H9 (cell line): Measurements from ENCODE around the gene PDE6D. TPM values are rescaled to one million over a fixed set of nuclear protein-coding genes. Genes with fewer than 3 reads are reported as not detected.
A peak's percentile ranks its signal among the peaks of the same experiment; 100 is the strongest.

Source experiments
- DNase-seq: peaks from one replicate; pipeline ENCODE4 v3.0.0-alpha.2; 2017
- H2AFZ ChIP-seq: one replicate; pipeline ENCODE4 v1.6.1; 2013; ENCODE audit warnings: mild to moderate bottlenecking, low read length, control low read depth, moderate library complexity
- H2AK5ac ChIP-seq: 2 replicates; pipeline ENCODE4 v1.6.1; 2013; ENCODE audit warnings: low read length, control low read depth, mixed read lengths; ENCODE audit not compliant: insufficient read length
- H2BK120ac ChIP-seq: one replicate; pipeline ENCODE4 v1.6.1; 2013; ENCODE audit warnings: low read depth, mild to moderate bottlenecking, low read length, control low read depth, inconsistent platforms; ENCODE audit not compliant: poor library complexity, severe bottlenecking
- H2BK12ac ChIP-seq: 2 replicates; pipeline ENCODE4 v1.6.1; 2013; ENCODE audit warnings: low read length, control low read depth, mixed read lengths, low read depth; ENCODE audit not compliant: insufficient read length
- H2BK15ac ChIP-seq: 2 replicates; pipeline ENCODE4 v1.6.1; 2013; ENCODE audit warnings: low read depth, low read length, control low read depth
- H2BK20ac ChIP-seq: one replicate; pipeline ENCODE4 v1.6.1; 2013; ENCODE audit warnings: low read depth, mild to moderate bottlenecking, low read length, control low read depth, inconsistent platforms; ENCODE audit not compliant: poor library complexity, severe bottlenecking
- H2BK5ac ChIP-seq: 2 replicates; pipeline ENCODE4 v1.6.1; 2013; ENCODE audit warnings: low read length, control low read depth, mixed read lengths; ENCODE audit not compliant: insufficient read length
- H3K14ac ChIP-seq: 2 replicates; pipeline ENCODE4 v1.6.1; 2013; ENCODE audit warnings: low read length, control low read depth; ENCODE audit not compliant: insufficient read depth
- H3K18ac ChIP-seq: 2 replicates; pipeline ENCODE4 v1.6.1; 2013; ENCODE audit warnings: low read depth, mild to moderate bottlenecking, mixed read lengths, low read length, control low read depth; ENCODE audit not compliant: insufficient read length
- H3K23ac ChIP-seq: 2 replicates; pipeline ENCODE4 v1.6.1; 2013; ENCODE audit warnings: low read length, control low read depth, mixed read lengths, low read depth; ENCODE audit not compliant: insufficient read length
- H3K23me2 ChIP-seq: 2 replicates; pipeline ENCODE4 v1.6.1; 2013; ENCODE audit warnings: low read depth, mild to moderate bottlenecking, mixed read lengths, low read length, control low read depth; ENCODE audit not compliant: insufficient read length, poor library complexity, severe bottlenecking
- H3K27ac ChIP-seq: 2 replicates; pipeline ENCODE4 v1.5.1; 2013; ENCODE audit warnings: low read length, control low read depth, mixed read lengths, low read depth; ENCODE audit not compliant: insufficient read length
- H3K27me3 ChIP-seq: 2 replicates; pipeline ENCODE4 v1.6.1; 2013; ENCODE audit warnings: low read length, control low read depth, inconsistent platforms; ENCODE audit not compliant: insufficient read depth
- H3K4ac ChIP-seq: 2 replicates; pipeline ENCODE4 v1.6.1; 2013; ENCODE audit warnings: low read depth, mild to moderate bottlenecking, control low read depth, inconsistent platforms, low read length, moderate library complexity
- H3K4me1 ChIP-seq: 2 replicates; pipeline ENCODE4 v1.6.1; 2013; ENCODE audit warnings: low read length, control low read depth, inconsistent platforms; ENCODE audit not compliant: insufficient read depth
- H3K4me2 ChIP-seq: 2 replicates; pipeline ENCODE4 v1.6.1; 2013; ENCODE audit warnings: low read length, control low read depth, mixed read lengths; ENCODE audit not compliant: insufficient read length, insufficient read depth
- H3K56ac ChIP-seq: 2 replicates; pipeline ENCODE4 v1.6.1; 2013; ENCODE audit warnings: low read depth, mild to moderate bottlenecking, mixed read lengths, low read length, control low read depth; ENCODE audit not compliant: insufficient read length
- H3K79me1 ChIP-seq: 2 replicates; pipeline ENCODE4 v1.6.1; 2013; ENCODE audit warnings: low read depth, mild to moderate bottlenecking, moderate library complexity, low read length, control low read depth, inconsistent platforms; ENCODE audit not compliant: insufficient read depth, poor library complexity, severe bottlenecking
- H3K79me2 ChIP-seq: 2 replicates; pipeline ENCODE4 v1.6.1; 2013; ENCODE audit warnings: low read length, control low read depth, inconsistent platforms; ENCODE audit not compliant: insufficient read depth
- H3K9ac ChIP-seq: 2 replicates; pipeline ENCODE4 v1.6.1; 2013; ENCODE audit warnings: low read length, control low read depth, mixed read lengths; ENCODE audit not compliant: insufficient read length; ENCODE audit errors: extremely low read depth
- H3K9me3 ChIP-seq: one replicate; pipeline ENCODE4 v1.6.1; 2013; ENCODE audit warnings: low read depth, low read length, inconsistent platforms; ENCODE audit not compliant: control insufficient read depth
- H3T11ph ChIP-seq: one replicate; pipeline ENCODE4 v1.6.1; 2013; ENCODE audit warnings: mild to moderate bottlenecking, low read length, control low read depth, inconsistent platforms
- H4K20me1 ChIP-seq: one replicate; pipeline ENCODE4 v1.6.1; 2013; ENCODE audit not compliant: control insufficient read depth, insufficient read length, insufficient read depth
- H4K5ac ChIP-seq: 2 replicates; pipeline ENCODE4 v1.6.1; 2013; ENCODE audit warnings: low read depth, mild to moderate bottlenecking, mixed read lengths, low read length, control low read depth; ENCODE audit not compliant: insufficient read length
- H4K8ac ChIP-seq: replicated peaks from 2 replicates; pipeline ENCODE4 v1.6.1; 2013; ENCODE audit warnings: low read length, control low read depth, mixed read lengths, low read depth; ENCODE audit not compliant: insufficient read length
- H4K91ac ChIP-seq: 2 replicates; pipeline ENCODE4 v1.6.1; 2013; ENCODE audit warnings: low read depth, mild to moderate bottlenecking, moderate library complexity, mixed read lengths, low read length, control low read depth; ENCODE audit not compliant: insufficient read length
- H3K27ac Mint-ChIP-seq, 3 experiments: 2 replicates in 2 of 3; 3 replicates in 1 of 3; pipeline ENCODE4 v1.8.0; 2020 to 2021; ENCODE audit warnings: mixed read lengths in 3 of 3, mild to moderate bottlenecking in 1 of 3, moderate library complexity in 1 of 3
- H3K27me3 Mint-ChIP-seq: 2 replicates; pipeline ENCODE4 v1.8.0; 2021; ENCODE audit warnings: low read depth, mild to moderate bottlenecking, moderate library complexity, mixed read lengths
- H3K36me3 Mint-ChIP-seq, 3 experiments: 2 replicates in 2 of 3; 3 replicates in 1 of 3; pipeline ENCODE4 v1.8.0; 2020 to 2021; ENCODE audit warnings: low read depth in 3 of 3, mixed read lengths in 3 of 3; ENCODE audit not compliant: insufficient read depth in 1 of 3
- H3K4me1 Mint-ChIP-seq, 2 experiments: 2 replicates each; pipeline ENCODE4 v1.8.0; 2020; ENCODE audit warnings: mixed read lengths in 2 of 2
- H3K4me3 Mint-ChIP-seq, 2 experiments: 2 replicates in 1 of 2; 3 replicates in 1 of 2; pipeline ENCODE4 v1.8.0; 2020 to 2021; ENCODE audit warnings: mild to moderate bottlenecking in 2 of 2, mixed read lengths in 2 of 2, moderate library complexity in 1 of 2
- H3K9me3 Mint-ChIP-seq, 2 experiments: 2 replicates in 1 of 2; 3 replicates in 1 of 2; pipeline ENCODE4 v1.8.0; 2020; ENCODE audit warnings: mild to moderate bottlenecking in 2 of 2, mixed read lengths in 2 of 2, moderate library complexity in 1 of 2
- WGBS: extraction: QIAGEN DNeasy Blood & Tissue Kit; methylation state at CpG from one replicate; pipeline ENCODE4 v1.1.7; 2013; ENCODE audit warnings: missing lambda C conversion rate, low lambda C conversion rate, mixed read lengths; ENCODE audit not compliant: insufficient read length; ENCODE audit errors: extremely low coverage; 5-methylcytosine and 5-hydroxymethylcytosine counted together
- total RNA-seq: library from RNA; stranded (reverse); gene quantifications from 2 replicates; pipeline ENCODE4 v1.2.1, GENCODE V29; 2021
- TF ChIP-seq, protein P1 (sequence below): fragments of 200-600 bp; sonication (generic); conservative IDR thresholded peaks from 3 replicates; pipeline ENCODE4 v1.8.0; 2021; ENCODE audit warnings: antibody characterized with exemption, mild to moderate bottlenecking

The PDE6D gene
- total RNA-seq, 1 experiment from 2014 or later, result 33.7 TPM

DNA sequence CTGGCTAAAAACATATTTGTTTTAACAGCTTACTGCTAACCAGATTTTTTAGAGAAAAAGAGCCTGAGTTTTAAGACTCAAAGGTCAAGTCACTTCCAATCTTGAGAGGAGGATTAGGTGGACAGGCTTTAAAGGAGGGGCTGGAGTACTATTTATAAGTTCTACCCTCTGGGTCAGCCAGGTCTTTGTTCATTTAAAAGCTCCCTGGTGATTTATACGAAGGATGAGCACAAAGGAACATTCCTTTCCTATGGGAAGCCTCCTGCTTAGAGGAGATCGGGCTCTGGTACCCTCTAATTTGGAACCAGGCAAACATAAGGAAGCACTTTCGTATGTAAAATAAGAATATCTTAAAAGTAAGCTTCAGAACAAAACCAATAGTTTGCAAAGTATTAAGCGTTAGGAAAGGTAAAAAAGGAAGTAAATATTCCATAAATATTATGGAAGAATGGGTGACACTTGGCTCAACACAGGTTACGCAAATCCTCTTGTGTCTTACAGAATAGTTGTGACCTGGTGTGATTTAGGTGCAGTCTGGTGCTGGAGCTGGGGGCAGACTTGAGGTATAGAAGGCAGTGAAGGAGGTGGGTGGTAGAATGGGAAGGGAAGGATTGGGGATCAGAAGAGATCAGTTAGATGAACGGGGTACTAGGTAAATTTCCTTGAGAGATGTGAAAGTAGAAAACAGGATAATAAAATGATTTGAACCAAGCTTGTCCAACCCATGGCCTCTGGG lies 35.6 kb downstream of the PDE6D start:
- Histone ChIP-seq H4K20me1 (no peaks in the 10 kb centered on the region), H3K23me2 (no peaks in the 10 kb centered on the region), H3K14ac (no peak overlapping the region), H2BK20ac (no peak overlapping the region), H2BK12ac (no peak overlapping the region), H3K27ac (no peak overlapping the region), H3T11ph (no peak overlapping the region), H3K79me2 (no peaks in the 10 kb centered on the region; the same call in 1 of the 2 replicates), H2BK15ac (no peak overlapping the region), H3K56ac (no peak overlapping the region), H3K27me3 (no peaks in the 10 kb centered on the region), H2AK5ac (no peak overlapping the region), H2BK5ac (no peak overlapping the region), H3K4me1 (no peaks in the 10 kb centered on the region; the same call in 1 of the 2 replicates), H2BK120ac (no peak overlapping the region), H3K4ac (no peak overlapping the region), H3K9ac (no peak overlapping the region), H3K4me2 (no peak overlapping the region), H2AFZ (no peak overlapping the region), H3K9me3 (no peaks in the 10 kb centered on the region), H3K18ac (no peak overlapping the region), H4K8ac (no peak overlapping the region), H3K79me1 (no peaks in the 10 kb centered on the region), H4K91ac (no peak overlapping the region), H3K23ac (no peak overlapping the region), H4K5ac (no peak overlapping the region)
- H3K27me3 Mint-ChIP-seq, result no peaks in the 10 kb centered on the region
- TF ChIP-seq, protein P1, sequence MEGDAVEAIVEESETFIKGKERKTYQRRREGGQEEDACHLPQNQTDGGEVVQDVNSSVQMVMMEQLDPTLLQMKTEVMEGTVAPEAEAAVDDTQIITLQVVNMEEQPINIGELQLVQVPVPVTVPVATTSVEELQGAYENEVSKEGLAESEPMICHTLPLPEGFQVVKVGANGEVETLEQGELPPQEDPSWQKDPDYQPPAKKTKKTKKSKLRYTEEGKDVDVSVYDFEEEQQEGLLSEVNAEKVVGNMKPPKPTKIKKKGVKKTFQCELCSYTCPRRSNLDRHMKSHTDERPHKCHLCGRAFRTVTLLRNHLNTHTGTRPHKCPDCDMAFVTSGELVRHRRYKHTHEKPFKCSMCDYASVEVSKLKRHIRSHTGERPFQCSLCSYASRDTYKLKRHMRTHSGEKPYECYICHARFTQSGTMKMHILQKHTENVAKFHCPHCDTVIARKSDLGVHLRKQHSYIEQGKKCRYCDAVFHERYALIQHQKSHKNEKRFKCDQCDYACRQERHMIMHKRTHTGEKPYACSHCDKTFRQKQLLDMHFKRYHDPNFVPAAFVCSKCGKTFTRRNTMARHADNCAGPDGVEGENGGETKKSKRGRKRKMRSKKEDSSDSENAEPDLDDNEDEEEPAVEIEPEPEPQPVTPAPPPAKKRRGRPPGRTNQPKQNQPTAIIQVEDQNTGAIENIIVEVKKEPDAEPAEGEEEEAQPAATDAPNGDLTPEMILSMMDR, result no peak
- no peaks in the 10 kb centered on the region for H3K9me3 Mint-ChIP-seq
- H3K4me3 Mint-ChIP-seq, result no peak overlapping the region
- no peak for DNase-seq
- H3K27ac Mint-ChIP-seq, result peak overlapping the region; percentile 20 to 89 (median 42); a peak in 6 of 7 replicates
- H3K36me3 Mint-ChIP-seq, result peaks cover 0 to 7% (median 0%) of the 10 kb centered on the region in 3 experiments; a peak in 2 of 7 replicates
- whole genome bisulfite sequencing, result no CpG with 5 or more reads among the region's 6 CpGs
- H3K4me1 Mint-ChIP-seq, result peaks cover 37 to 43% of the 10 kb centered on the region in 2 experiments
